Stimulated activated CD4-positive, alpha-beta T cell treated with anti-CD3 and anti-CD28 coated beads, Interleukin-4, amount 100 ng/mL, for 48 hours (primary cell): ENCODE data around the gene OR52B2.

Experiments
- DNase-seq, 2 donors: peaks; one replicate each; pipeline ENCODE4 v3.0.0-alpha.2; 2020; ENCODE audit warnings: low read depth in 2 of 2

Gene OR52B2

DNA sequence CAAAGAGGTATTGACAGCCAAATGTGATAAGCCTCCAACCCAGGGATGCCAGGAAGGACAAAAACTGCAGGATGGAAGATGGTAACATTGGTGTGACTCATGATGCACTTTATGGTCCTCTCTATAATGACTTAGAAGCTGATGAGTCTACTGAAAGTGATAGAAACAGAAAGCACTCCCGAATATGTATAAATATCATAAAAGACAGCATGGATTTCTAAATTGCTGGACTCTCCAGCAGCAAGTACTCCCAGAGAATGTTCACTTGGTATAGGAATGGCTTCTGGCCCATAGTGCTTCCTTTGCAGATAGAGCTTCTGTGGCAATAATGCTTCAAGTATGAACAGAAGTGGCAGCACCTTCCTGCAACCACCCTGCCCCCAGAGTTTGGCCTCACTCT, at the start of gene OR52B2:
Gene OR52B2 (minus strand): TSS at position 101 of the 400 bp plus-strand sequence. CDS start 0 bp downstream, at position 101.
- DNase-seq = no peak

DNA sequence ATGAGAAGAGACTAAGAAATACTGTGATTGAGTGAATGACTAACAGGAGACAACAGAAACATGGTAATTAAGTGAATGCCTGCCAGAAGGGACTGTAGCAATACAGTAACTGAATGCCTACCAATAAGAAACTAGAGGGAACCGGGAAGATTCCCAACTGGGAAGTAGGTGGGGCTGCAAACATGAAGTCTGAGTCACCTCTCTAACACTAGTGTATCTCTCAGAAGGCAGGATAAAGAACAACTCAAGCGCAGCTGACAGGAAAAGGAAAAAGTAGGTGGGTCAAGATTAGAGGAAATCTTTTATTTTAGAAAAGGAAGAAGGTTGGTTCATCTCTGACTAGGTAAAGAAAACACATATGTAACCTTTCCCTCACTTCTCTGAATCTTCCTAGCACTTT, 49.2 kb upstream of the OR52B2 start:
- DNase-seq = no peak

DNA sequence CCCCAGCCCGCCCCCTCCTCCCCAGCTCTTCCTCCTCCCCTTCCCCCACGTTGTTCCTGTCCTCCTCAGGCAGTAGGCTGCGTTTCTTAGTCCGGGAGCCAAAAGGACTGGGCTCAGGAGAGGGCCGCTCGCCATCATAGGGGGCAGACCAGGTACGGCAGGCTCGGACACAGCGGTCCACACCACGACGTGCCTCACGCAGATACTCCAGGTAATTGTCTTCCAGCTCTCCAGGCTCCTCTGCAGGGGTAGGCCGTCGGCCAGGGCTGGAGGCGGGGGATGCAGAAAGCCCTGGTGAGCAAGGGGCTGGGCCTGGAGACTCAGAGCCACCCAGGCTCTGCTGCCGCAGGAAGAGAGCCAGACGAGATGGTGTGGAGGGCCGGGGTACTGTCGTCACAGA, 47.6 kb upstream of the OR52B2 start:
- DNase-seq = no peak

DNA sequence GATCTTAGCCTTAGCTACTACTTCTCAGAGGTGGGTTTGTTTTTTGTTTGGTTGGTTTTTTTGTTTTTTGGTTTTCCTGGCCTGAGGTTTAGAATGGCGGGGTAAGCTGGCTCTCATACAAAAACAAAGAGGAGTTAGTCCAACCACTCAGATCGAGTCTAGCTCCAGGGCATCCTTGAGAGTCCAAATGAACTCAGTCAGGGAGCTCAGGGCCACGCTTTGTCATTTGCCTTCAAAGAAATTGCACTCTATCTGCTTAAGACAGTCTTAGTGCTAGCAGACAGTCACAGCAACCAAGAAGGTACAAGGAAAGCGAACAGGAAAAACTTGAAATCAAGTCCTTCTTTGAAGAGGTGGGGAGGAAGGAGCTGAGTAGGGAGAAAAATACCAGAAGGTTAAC, 46.4 kb upstream of the OR52B2 start:
- no peak for DNase-seq

DNA sequence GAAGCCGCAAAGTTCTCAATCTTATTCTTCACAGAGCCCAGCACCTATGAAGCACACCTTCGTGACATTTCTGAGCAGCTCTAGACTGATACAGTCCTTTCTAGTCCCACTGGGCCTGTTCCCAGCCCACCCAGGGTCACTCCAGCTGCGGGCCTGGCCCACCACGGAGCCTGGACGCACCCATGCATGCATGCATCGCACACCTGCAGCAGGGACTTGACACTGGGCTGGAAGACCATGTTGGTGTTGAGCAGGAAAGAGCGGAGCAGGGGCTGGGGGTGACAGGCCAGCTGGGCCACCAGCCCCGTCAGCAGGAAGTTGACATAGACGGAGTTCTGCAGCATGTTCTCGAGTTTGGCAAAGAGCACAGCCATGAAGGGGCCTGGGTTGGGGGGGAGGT, 44.4 kb upstream of the OR52B2 start:
- no peak for DNase-seq

DNA sequence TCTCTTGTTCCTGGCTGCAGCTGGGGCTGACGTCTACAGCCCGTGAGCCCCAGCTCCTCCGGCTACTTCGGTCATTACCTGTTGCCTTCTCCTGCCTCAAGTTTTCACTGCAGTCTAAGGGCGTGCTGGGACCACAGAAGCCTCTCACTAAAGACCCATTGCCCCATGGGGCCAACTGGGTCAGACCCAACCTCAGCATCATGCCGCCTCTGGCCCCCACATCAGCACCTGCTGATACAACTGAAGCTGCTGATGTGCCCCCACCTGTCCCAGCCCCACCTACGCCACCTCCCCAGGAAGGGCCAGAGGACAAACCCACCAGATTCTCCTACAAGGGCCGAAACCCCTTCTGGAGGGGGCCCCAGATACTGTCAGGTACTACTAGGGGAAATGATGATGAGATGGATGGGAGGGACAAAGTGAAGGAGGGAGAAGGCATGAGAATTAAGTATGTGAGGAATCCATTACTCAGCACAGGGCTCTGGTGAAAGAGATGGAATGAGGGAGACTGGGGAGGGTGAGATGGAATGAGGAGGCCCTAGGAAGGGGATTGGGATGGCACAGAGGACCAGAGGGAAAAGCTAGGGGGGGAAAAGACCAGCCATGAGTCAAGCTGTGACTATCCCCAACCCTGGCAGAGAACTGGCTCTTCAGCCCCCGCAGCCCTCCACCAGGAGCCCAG, 40.3 kb upstream of the OR52B2 start:
- no peak for DNase-seq

DNA sequence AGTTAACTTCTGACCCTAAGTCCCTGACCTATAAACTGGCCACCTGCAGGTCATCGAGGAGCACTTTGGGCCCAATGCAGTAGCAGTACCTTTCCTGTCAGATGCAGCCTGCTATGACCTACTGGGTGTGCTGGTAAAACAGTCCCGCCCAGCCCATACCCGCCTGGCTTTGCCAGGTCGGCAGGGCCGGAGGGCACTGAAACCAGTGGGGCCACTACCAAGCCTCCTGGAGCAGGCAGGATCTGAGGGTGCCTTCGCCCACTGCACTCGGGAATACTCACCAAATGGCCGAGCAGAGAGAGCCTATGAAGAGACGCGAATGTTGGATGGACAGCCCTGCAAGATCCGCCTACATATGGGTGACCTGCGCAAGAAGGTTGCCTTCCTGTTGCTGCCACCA, 39.7 kb upstream of the OR52B2 start:
- DNase-seq = no peak

DNA sequence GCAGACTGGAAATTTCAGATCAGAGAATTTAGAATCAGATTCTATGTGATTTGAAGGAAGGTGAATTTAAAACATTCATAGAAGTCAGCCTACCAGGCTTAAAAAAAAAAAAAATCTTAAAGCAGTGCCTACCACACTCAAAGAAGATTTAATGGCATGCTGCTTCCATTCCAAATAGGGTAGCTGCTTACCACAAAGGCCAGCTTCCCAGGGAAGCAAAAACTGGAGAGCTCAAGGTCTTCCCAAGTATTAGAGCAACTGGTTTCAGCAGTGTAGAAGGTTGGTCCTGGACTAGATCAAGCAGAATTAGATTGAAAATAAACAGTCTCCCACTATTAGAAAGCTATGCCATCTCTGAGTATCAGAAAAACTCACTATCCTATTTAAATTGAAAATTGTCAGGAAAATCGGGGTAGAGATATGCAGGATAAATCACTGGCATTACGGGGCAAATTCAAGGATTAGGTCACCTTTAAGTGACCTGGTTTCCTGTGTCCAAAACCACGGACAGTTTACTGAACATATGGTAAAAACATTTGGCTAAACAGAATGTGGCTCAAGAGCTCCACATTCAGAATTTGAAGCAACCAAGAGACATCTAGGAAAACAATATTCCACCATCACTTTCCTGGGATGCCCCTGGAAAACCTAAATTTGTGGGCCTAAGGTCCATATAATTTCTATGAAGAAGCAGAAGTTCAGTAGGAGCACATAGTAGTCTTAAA, 36.5 kb upstream of the OR52B2 start:
- no peak for DNase-seq

DNA sequence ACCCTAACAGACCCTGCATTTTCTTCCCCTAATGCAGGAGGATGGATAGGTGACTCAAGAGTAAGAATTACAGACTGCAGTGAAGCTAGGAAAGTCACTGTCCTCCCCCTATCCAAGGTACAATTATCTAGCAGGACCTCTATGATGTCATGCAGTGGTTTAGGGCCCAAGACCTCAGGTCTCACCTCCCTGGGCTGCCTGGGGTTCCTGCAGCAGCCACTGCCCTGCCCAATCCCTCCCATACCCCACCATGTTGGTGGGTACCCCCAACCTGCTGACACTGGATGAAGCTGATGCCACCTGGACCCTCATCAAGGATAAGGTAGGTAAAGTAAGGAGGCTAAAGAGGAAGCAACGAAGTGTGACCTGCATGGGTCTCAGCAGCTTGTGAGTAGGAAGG, 35.2 kb upstream of the OR52B2 start, which contains the start of gene C11orf42:
Gene C11orf42 (plus strand): TSS at position 192 of the 400 bp plus-strand sequence. CDS start 59 bp downstream, at position 251.
- no peak for DNase-seq

DNA sequence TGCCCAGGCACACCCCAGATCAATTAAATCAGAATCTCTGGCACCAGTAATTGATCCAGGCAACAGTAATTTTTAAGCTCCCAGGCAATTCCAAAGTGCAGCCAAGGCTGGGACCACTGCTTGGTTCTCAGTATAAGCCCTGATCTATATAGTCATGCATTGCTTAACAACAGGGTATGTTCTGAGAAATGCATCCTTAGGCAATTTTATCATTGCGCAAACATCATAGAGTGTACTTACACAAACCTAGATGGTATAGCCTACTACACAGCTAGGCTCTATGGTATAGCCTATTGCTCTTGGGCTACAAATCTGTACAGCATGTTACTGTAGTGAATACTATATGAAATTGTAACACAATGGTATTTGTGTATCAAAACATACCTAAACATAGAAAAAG, 34.6 kb upstream of the OR52B2 start:
- no peak for DNase-seq

DNA sequence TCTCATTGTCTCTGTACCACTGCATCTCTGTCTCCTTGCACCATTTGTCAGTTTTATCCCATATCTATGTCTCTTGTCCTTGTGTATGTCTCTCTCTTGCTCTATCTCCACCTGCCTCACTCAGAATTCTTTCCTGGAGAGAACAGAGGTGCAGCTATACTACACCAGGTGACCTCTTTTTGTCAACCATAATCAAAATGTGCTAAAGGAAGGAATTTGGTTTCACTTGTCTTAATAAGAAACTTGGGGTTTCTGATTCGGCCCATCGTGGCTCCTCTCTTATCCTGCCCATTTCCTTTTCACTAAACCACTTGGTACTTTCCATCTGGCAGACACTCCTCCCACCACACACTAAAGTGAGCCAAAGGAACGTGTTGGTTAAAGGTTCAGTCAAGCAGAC, 33.2 kb upstream of the OR52B2 start:
- peak in 1 of 2 donors; percentile 3 for DNase-seq

DNA sequence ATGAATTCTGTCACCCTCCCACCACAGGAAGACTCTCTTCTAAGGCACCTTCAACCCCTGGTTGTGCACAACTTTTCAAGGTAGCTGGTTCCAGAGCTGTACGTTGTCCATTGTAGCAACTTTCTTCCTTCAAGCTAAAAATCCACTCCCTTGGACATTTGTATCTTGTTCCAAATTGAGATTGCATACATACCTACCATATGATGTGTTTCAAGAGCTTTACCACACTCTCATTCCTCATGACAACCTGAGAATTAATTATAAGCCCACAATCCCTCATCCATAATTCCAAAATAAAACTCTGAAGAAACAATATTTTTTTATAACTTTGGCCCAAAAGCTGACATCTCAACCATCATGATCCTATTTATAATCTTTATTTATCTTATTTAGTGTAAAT, 31.9 kb upstream of the OR52B2 start:
- DNase-seq = no peak

DNA sequence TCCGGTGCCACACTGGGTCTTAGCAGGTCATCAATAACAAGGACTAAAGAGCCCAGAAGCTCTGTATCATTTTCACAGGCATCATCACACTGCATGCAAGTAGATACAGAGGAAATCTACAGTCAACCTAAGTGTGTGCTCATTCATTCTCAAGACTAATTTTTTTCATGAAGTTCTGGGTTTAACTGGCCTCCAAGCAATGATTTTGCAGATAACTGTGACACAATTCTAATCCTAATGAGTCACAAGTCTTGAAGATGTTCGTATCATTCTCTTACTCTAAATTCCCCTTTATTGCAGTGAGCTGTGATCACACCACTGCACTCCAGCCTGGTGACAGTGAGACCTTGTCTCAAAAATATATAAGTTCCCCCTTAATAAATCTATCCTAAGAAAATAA, 31.4 kb upstream of the OR52B2 start:
- no peak for DNase-seq

DNA sequence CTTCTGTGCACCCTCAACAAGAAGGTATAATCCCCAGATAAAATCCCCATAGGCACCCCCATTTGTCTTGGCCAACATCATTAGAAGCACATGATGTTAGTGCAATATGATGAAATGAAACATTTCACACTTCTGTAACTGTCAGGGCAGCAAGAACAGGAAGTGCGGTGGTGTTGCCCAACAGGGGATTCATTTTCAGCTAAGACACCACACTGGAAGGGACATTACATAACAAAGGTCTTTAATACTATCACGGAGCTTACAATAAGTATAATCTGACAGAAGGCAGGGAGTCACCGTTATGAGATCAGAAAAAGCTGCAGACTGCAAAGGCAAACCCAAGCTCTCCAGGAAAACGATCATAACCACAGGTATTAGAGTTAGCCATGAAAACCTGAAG, 30.8 kb upstream of the OR52B2 start:
- DNase-seq = no peak

DNA sequence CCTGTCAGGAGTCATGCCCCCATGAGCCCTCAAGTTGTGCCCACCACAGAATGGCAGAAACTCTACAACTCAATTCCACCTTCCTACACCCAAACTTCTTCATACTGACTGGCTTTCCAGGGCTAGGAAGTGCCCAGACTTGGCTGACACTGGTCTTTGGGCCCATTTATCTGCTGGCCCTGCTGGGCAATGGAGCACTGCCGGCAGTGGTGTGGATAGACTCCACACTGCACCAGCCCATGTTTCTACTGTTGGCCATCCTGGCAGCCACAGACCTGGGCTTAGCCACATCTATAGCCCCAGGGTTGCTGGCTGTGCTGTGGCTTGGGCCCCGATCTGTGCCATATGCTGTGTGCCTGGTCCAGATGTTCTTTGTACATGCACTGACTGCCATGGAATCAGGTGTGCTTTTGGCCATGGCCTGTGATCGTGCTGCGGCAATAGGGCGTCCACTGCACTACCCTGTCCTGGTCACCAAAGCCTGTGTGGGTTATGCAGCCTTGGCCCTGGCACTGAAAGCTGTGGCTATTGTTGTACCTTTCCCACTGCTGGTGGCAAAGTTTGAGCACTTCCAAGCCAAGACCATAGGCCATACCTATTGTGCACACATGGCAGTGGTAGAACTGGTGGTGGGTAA, 29.2 kb upstream of the OR52B2 start, which contains the start of gene OR52W1:
Gene OR52W1 (plus strand): TSS at position 51 of the 637 bp plus-strand sequence. CDS start 0 bp downstream, at position 51.
- no peak for DNase-seq

DNA sequence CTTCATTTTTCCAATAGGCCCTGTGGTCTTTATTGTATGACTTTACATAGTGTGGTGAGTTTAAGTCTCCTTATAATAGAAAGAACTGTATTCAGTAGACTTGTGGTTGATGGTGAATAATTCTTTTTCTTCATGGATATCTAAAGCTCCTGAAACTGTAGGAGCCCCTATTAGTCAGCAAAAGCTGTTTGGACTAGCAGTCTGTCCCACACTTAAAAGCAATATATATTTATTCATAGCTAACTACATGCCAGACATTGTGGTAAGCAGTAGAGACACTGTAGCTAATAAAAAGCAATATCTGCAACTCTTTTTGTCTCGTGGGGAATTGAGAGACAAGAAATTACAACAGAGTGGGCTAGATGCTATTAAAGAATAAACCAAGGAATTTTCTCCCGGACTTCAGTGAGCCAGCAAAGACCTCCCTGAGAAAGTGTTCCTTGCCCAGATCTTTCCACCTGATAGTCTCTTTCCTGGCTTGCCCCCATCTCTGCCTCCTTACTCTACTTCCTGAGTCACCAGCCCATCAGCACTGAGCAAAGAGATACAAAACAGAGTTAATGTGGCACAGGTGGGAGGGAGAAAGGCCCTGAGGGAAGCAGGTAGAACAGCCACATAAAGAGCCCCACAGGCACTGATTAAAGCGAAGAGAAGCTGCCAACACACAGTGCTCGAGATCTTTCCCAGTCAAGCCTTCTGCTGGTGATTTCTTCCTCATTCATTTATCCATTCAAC, 27.5 kb upstream of the OR52B2 start:
- DNase-seq = no peak

DNA sequence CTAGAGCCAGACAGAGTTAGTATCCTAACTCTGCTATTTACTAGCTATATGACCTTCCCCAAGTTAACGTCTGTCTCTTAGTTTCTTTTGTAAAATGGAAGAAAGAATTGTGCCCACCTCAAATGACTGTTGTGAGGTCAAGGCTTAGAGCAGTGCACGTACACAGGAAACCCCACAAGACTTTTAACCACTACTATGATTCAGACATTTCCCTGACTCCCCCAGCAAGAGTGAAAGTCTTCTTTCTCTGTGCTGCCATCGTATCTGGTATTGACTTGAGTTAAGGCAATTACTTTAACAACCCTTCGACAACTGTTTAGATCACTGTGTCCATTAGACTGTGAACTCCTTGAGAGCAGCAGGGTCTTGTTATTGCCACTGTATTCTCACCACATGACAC, 26.3 kb upstream of the OR52B2 start:
- DNase-seq = no peak

DNA sequence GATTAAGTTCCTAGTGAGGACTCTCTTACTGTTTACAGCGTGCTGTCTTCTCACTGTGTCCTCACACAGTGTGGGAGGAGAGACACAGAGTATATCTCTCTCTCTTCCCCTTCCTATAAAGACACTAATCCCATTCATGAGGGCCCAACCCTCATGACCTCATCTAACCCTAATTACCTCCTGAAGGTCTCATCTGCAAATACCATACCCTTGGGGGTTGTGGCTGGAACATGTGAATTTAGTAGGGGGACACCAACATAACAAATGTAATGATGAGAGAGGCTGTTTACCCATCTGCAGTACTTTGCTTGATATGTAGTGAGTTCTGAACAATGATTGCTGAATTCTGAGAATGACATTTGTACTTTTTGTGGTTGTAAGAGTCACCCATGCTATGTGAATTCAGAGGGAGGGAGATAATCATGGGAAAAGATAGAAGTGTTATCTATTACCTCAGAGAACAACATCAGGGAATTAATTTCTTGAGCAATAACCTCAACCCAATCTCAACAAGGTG, 24.0 kb upstream of the OR52B2 start:
- DNase-seq = no peak

DNA sequence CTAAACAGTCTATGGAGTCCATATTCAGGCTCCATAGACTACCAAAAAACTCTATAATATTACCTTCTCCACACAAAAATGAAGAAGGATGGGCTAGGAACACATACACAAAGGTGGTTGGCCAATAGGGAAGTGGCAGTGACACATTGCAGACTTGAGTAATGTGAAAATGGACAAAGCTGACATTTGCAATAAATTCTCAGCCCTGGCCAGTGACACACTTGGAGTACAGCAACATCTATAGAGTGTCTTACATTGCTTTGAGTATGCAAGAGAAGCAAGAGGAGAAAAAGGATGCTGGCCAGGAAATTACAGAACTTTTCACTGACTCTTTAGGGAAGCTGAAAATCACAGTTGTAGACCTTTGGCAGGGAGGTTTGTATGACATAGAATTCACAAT, 21.6 kb upstream of the OR52B2 start:
- DNase-seq = no peak

DNA sequence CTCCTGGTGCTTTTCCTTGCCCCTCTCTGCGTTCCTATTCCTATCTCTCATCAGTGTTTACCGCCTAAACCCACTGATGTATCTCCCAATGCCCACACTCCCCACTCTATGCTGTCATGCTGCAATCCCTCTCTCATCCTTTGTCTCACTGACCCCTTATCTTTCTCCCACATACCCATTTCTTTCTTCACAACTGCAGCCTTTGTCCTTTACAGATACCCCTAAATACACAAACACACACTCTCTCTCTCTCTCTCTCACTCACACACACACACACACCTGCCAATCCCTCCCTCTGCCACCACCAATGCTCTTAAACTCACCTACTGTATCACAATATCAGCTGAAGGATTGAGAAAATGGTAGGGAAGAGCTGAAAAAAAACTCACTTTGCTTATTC, 5.3 kb upstream of the OR52B2 start:
- DNase-seq = no peak

DNA sequence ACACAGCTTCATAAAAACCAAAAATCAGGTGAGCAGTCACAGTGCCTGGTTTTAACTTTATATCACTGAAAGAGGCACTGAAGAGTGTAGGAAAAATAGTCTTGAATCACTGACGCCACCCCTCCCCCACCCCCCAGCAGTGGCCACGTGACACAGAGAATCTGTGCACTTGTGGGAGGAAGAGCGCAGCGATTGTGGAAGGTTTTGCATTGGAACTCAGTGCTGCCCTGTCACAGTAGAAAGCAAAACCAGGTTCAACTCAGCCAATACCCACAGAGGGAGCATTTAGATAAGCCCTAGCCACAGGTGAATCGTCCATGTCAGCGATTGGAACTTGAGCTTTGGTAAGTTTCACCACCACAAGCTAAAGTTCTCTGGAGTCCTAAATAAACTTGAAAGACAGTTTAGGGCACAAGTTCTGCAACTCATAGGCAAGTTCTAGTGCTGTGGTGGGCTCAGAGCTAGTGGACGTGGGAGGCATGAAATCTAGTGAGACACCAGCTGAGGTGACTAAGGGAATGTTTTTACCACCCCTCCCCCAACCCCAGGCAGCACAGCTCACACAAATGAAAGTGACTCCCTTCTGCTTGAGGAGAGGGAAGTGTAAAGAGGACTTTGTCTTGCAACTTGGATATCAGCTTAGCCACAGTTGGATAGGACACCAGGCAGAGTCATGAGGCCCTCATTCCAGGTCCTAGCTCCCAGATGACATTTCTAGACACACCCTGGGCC, 13.3 kb downstream of the OR52B2 start:
- no peak for DNase-seq
